Stimulated activated naive CD4-positive, alpha-beta T cell treated with Interleukin-2 at 50 U/mL for 16 hours (primary cell): ENCODE results near the gene AHNAK2.
"Not testable (repeated sequence)": the region's sequence is repeated elsewhere in the genome, so short reads cannot be mapped to it uniquely, and the experiment has no call there.

Source experiments
- DNase-seq: peaks from one replicate; lab custom pipeline; 2025; lab: John Stamatoyannopoulos, UW

The AHNAK2 gene

GRCh38 chr14:104898870-104899510 lies 79.2 kb downstream of the AHNAK2 start:
- DNase-seq, result no peak

- DNase-seq, result no peak
Measured at GRCh38 chr14:104898195-104898558, 80.0 kb downstream of the AHNAK2 start.

DNA sequence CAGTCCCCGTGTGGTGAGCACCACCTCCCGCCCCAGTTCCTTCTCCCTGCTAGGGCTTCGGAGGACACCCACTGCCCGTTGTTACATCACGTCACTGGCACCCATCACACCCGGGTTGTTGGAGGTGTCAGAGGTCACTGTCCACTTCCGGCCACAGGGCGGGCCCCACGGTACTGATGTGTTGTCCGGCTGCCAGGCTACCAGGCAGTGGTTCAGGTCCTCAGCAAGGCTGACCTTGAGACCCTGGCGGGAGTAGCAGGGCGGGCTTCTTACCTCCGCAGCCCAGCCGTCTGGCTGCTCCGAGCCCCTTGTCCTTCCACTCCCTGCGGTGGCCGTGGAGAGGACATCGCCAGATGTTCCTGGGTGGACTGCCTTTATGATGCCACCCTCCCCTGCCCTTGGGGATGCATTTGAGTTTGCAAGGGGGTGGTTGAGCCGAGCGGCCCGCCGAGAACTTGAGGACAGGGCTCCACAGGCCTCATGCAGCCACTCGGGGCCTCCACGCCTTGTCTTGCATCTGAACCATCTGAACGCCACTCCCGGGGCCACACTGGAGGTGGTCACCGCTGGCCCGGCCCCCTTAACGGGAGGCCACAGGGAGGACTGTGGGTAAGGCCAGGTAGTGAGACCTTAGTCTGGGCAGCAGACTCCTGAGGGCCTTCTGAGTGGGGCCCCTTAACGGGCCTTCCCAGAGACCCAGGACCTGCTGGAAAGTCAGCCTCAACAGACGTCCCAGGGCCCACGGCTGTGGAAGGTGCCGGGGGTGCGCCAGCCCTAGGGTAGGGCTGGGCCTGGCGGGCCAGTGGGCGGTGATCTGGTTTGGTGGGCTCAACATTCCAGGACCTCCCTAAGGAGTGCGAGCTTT lies 80.6 kb downstream of the AHNAK2 start:
- DNase-seq, result no peak

- DNase-seq, result no peak
Measured at GRCh38 chr14:104895786-104896661, 82.2 kb downstream of the AHNAK2 start.

DNA sequence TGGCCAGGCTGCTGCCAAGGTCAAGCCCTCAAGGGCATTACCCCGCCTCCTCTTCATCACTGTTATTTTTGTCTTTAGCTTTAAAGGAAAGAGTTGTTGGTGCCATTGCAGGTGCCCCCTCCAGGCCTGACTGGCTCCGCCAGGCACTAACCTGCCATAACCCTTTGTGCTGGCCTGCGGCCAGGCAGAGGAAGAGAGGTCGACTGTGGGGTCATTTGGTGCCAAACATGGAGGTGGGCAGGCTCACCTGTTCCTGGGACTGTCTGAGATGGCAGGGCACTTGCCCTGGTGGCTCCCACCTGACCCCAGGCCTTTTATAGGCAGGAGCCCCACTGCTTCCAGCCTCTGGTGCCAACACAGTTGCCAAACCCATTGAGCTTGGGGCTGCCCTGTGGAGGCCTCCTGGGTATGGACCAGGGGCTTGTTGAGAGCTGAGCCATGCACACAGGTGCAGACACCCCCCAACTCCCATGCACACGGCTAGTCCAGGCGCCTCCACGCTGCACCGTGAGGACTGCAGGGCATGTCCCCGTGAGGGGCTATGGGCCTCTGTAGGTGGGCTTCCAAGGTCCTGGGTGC lies 82.9 kb downstream of the AHNAK2 start:
- no peak for DNase-seq

GRCh38 chr14:104894331-104895206 lies 83.6 kb downstream of the AHNAK2 start:
- no peak for DNase-seq

DNA sequence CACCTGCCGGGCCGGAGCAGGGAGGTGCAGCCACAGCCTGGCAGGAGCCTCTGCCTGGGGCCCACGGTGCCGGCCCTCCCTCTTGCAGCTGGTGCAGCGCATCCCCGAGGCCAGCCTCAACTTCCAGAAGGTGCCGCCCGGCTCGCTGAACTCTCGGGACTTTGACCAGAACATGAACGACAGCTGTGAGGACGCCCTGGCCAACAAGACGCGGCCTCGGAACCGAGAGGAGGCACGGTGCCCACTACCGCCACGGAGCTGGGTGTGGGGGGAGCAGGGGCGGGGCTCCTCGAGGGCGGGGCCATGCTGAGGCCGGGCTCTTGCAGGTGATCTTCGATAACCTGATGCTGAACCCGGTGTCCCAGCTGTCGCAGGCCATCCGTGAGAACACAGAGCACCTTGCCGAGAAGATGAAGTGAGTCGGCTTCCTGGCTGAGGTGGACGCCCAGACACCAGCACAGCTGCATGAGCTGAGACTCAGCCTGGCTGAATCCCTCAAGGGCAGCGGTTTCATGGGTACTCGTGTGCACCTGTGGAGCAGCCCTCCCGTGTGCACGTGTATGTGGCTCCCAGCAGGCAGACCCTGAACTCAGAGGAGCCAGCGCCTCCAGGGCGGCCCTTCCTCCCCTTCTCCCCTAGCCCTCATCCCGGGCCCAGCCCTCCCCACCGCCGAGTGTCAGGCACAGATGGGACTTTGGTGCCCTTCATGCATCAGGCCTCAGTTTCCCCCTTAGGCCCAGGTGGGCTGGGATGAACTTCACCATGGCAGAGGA lies 84.6 kb downstream of the AHNAK2 start:
- no peak for DNase-seq

- no peak for DNase-seq
Measured at GRCh38 chr14:104892531-104893434, 85.4 kb downstream of the AHNAK2 start.

GRCh38 chr14:104891664-104892530 lies 86.3 kb downstream of the AHNAK2 start:
- DNase-seq, result no peak

DNA sequence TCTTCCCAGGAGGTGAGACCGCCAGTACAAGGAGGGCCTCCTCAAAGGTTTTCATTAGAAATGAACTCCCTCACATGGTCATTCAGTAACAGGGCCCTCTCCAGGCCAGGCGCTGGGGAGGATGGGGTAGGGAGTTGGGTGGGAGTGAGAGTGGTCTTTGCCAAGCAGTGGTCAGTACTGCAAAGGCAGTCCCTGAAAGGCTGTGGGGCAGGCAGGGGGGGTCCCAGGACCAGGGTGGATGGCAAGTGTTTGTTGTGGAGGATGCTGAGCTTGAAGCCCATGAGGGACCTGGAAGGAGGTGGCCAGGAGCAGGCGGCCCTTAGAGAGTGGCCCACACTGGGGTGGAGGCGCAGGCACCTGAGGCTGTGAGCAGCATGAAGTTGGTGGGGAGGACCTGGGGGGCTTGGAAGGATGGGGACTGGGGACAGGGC lies 87.0 kb downstream of the AHNAK2 start:
- no peak for DNase-seq

GRCh38 chr14:104890292-104890691 lies 87.9 kb downstream of the AHNAK2 start:
- DNase-seq, result not testable (repeated sequence)

GRCh38 chr14:104889375-104889757 lies 88.8 kb downstream of the AHNAK2 start:
- DNase-seq, result no peak

DNA sequence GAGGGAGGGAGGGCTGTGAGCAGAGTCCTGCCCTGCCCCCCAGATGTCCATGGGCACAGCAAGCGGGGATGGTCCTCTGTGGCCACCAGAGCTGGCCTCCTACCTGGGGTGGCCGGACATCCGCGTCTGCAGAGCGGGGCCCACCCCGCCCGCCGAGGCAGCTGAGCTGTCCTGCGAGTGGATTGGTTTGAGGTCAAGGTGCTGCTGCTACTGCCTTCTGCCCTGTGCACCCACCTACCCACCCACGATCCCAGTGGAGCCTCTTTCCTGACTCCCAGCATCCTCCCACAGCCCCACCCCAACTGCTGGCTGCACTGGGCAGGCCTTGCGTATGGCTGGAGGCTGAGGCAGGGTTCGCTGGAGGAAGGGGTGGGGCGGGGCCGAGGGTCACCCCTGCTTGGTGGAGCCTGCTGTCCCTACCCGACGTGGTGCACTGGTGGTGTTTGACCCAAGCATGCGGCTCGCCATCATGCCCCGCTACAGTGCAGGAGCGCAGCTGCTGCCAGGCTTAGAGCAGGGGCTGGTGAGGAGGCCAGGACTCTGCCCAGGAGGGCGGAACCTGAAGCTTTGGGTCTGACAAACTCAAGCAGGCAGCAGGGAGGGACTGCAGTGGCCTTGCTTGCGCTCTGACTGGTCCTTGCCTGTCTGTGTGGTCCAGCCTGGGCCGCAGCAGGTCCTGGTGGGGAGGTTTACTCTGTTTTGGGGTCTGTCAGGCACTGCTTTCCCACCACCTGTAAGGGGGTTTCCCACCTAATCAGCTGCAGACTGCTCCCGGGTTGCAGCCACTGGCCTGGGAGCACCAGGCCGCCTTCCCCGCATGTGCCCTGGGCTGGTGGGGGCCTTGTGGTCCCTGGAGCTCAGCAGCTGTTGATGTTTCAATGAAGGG lies 89.4 kb downstream of the AHNAK2 start:
- no peak for DNase-seq

DNA sequence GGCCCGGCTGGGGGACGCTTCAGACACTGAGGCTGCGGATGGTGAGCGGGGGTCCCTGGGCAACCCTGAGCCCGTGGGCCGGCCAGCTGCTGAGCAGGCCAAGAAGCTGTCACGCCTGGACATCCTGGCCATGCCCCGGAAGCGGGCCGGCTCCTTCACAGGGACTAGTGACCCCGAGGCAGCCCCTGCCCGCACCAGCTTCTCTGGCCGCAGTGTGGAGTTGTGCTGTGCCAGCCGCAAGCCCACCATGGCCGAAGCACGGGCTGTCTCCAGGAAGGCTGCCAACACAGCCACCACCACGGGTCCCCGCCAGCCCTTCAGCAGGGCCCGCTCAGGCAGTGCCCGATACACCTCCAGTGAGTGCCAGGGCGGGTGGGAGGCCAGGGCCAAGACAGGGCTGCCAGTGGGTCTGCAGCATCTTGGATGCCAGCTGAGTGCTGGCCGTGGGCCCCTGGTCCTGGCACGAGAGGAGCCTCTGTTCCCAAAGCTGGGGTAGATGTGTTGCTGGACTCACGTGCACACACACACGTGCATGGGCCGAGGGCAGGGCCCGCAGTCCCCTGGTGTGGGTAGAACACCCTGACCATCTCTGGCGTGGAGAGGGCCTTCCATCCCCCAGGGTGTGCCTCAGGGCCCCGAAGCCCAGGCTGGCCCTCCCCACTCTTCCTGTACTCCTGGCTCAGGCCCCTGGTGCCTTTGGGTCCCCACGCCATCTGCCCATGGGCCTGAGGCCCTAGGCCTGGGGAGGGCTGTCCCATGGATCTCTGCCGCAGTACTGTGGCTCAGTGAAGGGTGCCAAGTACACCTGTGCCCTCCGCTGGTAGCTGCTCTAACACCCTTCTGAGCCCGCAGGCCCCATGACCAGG lies 90.3 kb downstream of the AHNAK2 start:
- no peak for DNase-seq
